GM23248 (cell line): ENCODE measurements around the gene BEST3. TPM values are rescaled to one million over a fixed set of nuclear protein-coding genes. Genes with fewer than 3 reads are reported as not detected.
"Not testable (repeated sequence)": the region's sequence is repeated elsewhere in the genome, so short reads cannot be mapped to it uniquely, and the experiment has no call there.

Experiments used
- DNase-seq: peaks from one replicate; pipeline ENCODE4 v3.0.0-alpha.2; 2015
- H2AFZ ChIP-seq: fragments of 200-600 bp; sonication (generic); 2 replicates; pipeline ENCODE4 v1.6.1; 2016; ENCODE audit warnings: antibody characterized with exemption
- H3F3A ChIP-seq: fragments of 200-600 bp; sonication (generic); 2 replicates; pipeline ENCODE4 v1.6.1; 2016; ENCODE audit warnings: mild to moderate bottlenecking, antibody characterized with exemption, mixed run types; ENCODE audit not compliant: insufficient read depth
- H3K27ac ChIP-seq: fragments of 200-600 bp; sonication (generic); 2 replicates; pipeline ENCODE4 v1.5.1; 2016; ENCODE audit warnings: mild to moderate bottlenecking
- H3K27me3 ChIP-seq: fragments of 200-600 bp; sonication (generic); replicated peaks from 2 replicates; pipeline ENCODE4 v1.6.1; 2016; ENCODE audit warnings: mild to moderate bottlenecking; ENCODE audit not compliant: insufficient read depth
- H3K36me3 ChIP-seq: fragments of 200-600 bp; sonication (generic); 2 replicates; pipeline ENCODE4 v1.6.1; 2016; ENCODE audit warnings: low read depth, mild to moderate bottlenecking
- H3K4me1 ChIP-seq: fragments of 200-600 bp; sonication (generic); 2 replicates; pipeline ENCODE4 v1.6.1; 2016; ENCODE audit warnings: mild to moderate bottlenecking; ENCODE audit not compliant: insufficient read depth
- H3K4me2 ChIP-seq: fragments of 200-600 bp; sonication (generic); one replicate; pipeline ENCODE4 v1.6.1; 2016; ENCODE audit warnings: mild to moderate bottlenecking; ENCODE audit not compliant: unreplicated experiment
- H3K4me3 ChIP-seq: fragments of 200-600 bp; sonication (generic); 2 replicates; pipeline ENCODE4 v1.5.1; 2016; ENCODE audit warnings: mild to moderate bottlenecking
- H3K79me2 ChIP-seq: fragments of 200-600 bp; sonication (generic); 2 replicates; pipeline ENCODE4 v1.6.1; 2016; ENCODE audit warnings: mild to moderate bottlenecking; ENCODE audit not compliant: insufficient read depth
- H3K9ac ChIP-seq: fragments of 200-600 bp; sonication (generic); 2 replicates; pipeline ENCODE4 v1.6.1; 2016; ENCODE audit warnings: mild to moderate bottlenecking
- H3K9me2 ChIP-seq: fragments of 200-600 bp; sonication (generic); 2 replicates; pipeline ENCODE4 v1.6.1; 2016; ENCODE audit warnings: mixed run types, mild to moderate bottlenecking, moderate library complexity; ENCODE audit not compliant: insufficient read depth
- H3K9me3 ChIP-seq: fragments of 200-600 bp; sonication (generic); one replicate; pipeline ENCODE4 v1.6.1; 2017; ENCODE audit warnings: low read depth
- H4K20me1 ChIP-seq: fragments of 200-600 bp; sonication (generic); 2 replicates; pipeline ENCODE4 v1.6.0; 2016; ENCODE audit not compliant: insufficient read depth
- EZH2 ChIP-seq: fragments of 200-600 bp; sonication (generic); IDR thresholded peaks from 2 replicates; pipeline ENCODE4 v1.6.1; 2018; ENCODE audit warnings: antibody characterized with exemption, mild to moderate bottlenecking; ENCODE audit not compliant: insufficient read depth, poor library complexity, severe bottlenecking
- EZH2phosphoT487 ChIP-seq: fragments of 200-600 bp; sonication (generic); IDR thresholded peaks from 2 replicates; pipeline ENCODE4 v1.6.1; 2018; ENCODE audit warnings: antibody characterized with exemption, moderate library complexity, mild to moderate bottlenecking, low read depth; ENCODE audit not compliant: insufficient read depth
- WGBS, 2 experiments: methylation state at CpG; one replicate each; pipeline ENCODE4 v1.1.6; 2015 to 2017; ENCODE audit warnings: low lambda C conversion rate in 2 of 2, low coverage in 1 of 2; ENCODE audit errors: missing lambda C conversion rate in 2 of 2; 5-methylcytosine and 5-hydroxymethylcytosine counted together
- in situ Hi-C: fragments of 300-500 bp; cut with MboI; formaldehyde crosslinking; loops from 2 replicates; pipeline ENCODE4 v1.15.0; 2020
- polyA plus RNA-seq: library from polyadenylated mRNA; unstranded; fragments of >200 nt; fragmentation: Nextera tagmentation; extraction: Ambion mirVana; gene quantifications from 2 replicates; pipeline ENCODE4 v1.2.1, GENCODE V29; 2016
- total RNA-seq: library from RNA; depleted of rRNA; stranded (reverse); fragments of >200 nt; shearing (Covaris generic); gene quantifications from 2 replicates; pipeline ENCODE4 v1.2.3, GENCODE V29; 2014; rRNA removed

Gene BEST3
- total and polyA plus RNA-seq, 2 experiments from 2014 or later: not detected

DNA sequence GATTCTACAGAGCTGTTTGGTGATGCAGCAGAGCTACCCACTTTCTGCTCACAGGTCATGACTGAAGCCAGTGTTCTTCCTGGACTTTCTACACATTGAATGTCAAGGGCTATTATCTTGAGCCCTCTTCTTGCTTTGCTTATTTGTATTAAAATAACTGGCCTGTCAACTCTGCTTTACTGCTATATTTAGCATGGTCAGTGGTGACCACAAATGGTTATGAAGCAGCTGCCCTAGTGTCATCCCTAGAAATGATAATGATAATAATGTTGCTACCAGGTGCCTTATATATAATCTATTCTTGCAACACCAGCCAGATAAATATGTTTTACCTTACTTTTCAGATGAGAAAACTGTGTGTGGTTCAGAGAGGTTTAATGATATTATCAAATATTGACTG is 85.8 kb downstream of the BEST3 start:
- peaks cover 10% of the 10 kb centered on the region for H3K27me3 ChIP-seq
- TF ChIP-seq EZH2: no peak
- TF ChIP-seq EZH2phosphoT487: no peak
- H4K20me1 ChIP-seq: no peaks in the 10 kb centered on the region
- no peak for DNase-seq
- H3K4me1 ChIP-seq: no peaks in the 10 kb centered on the region
- H3K4me3 ChIP-seq: no peak overlapping the region
- in situ Hi-C loops: no loop called here
- no peak overlapping the region for H3K9ac ChIP-seq
- H3K36me3 ChIP-seq: no peaks in the 10 kb centered on the region
- H3F3A ChIP-seq: no peaks in the 10 kb centered on the region
- no peak overlapping the region for H3K27ac ChIP-seq
- H3K4me2 ChIP-seq: no peak overlapping the region
- no peak overlapping the region for H2AFZ ChIP-seq
- no peaks in the 10 kb centered on the region for H3K9me2 ChIP-seq
- no peaks in the 10 kb centered on the region for H3K9me3 ChIP-seq
- no peaks in the 10 kb centered on the region for H3K79me2 ChIP-seq

DNA sequence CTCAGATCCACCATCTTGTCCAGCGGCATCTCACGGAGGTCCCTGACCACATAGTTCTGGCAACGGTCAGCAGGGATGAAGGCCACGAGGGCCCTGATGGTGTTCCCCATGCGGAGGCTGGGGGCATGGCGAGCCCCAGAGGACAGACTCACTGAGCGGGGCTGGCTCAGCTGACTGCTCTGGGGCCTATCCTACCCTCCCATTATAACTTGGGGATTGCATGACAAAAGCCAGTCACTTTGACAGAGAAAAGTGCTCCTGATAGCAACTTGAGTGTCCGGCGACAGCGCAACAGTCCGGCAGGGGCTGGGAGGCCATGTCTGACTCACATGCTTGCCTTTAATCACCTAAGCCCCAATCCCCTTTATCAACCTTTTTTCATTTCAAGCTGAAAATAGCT is 88.4 kb downstream of the BEST3 start, which contains the start of gene LRRC10:
TSS of gene LRRC10 (minus strand) at position 179 of the 400 bp plus-strand sequence. CDS start at position 110, 69 bp downstream.
- no peak within 1 kb of the TSS for H3K4me2 ChIP-seq
- no peak within 1 kb of the TSS for H3K4me3 ChIP-seq
- H3K9me3 ChIP-seq: no peaks in the 10 kb centered on the region
- no peak within 1 kb of the TSS for H3K9ac ChIP-seq
- WGBS, 2 experiments: 87 to 88% methylated on average over 11 of the region's 11 CpGs
- peaks cover 6% of the 10 kb centered on the region; the same call in 1 of the 2 replicates for H3F3A ChIP-seq
- H3K4me1 ChIP-seq: no peaks in the 10 kb centered on the region
- no peaks in the 10 kb centered on the region for H3K36me3 ChIP-seq
- in situ Hi-C loops: no loop called here
- H3K9me2 ChIP-seq: no peaks in the 10 kb centered on the region
- no peaks in the 10 kb centered on the region for H4K20me1 ChIP-seq
- TF ChIP-seq EZH2phosphoT487 (no peak), EZH2 (no peak)
- H3K79me2 ChIP-seq: no peaks in the 10 kb centered on the region
- no peak for DNase-seq
- peaks cover 4% of the 10 kb centered on the region for H3K27me3 ChIP-seq
- H2AFZ ChIP-seq: no peak within 1 kb of the TSS
- no peak within 1 kb of the TSS for H3K27ac ChIP-seq

DNA sequence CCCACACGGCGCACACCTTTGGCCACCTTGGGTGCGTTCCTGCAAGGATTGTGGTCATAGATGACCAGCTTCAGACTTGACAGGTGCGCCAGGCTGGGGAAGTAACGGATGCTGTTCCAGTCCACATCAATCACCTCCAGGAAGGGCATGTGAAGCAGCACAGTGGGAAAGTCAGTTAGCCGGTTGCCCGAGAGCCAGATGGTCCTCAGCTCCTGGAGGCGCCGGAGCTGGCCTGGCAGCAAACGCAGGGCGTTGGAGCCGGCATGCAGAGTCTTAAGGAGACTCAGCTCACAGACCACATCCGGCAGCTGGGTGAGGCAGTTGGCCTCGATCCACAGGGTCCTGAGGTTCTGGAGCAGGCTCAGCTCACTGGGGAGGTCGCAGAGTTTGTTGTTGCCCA is 89.0 kb downstream of the BEST3 start:
- in situ Hi-C loops: no loop called here
- WGBS, 2 experiments: 82 to 88% methylated on average over 15 of the region's 15 CpGs

DNA sequence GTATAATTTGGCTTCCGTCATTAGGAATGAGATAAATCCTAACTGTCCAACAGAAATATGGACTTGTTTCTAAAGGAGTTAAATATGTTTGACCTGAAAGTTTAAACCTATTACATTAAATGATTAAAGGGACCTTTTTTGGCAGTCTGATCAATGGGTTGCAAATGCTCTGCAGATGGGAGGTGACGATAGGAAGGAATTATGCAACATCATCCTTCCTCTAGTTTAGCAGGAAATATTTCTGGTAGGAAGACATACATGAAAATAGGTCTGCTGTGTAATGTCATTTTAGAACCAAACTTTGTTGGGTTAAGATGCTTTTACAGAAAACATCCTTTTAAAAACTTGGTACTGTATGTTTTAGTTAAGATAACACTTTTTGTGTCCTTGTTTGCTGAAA is 91.0 kb downstream of the BEST3 start:
- no peak overlapping the region for H2AFZ ChIP-seq
- no peaks in the 10 kb centered on the region for H3K9me3 ChIP-seq
- no peak for DNase-seq
- no peaks in the 10 kb centered on the region for H4K20me1 ChIP-seq
- H3K27me3 ChIP-seq: peaks cover 4% of the 10 kb centered on the region
- H3F3A ChIP-seq: peaks cover 6% of the 10 kb centered on the region; the same call in 1 of the 2 replicates
- no peak overlapping the region for H3K4me3 ChIP-seq
- H3K4me1 ChIP-seq: no peaks in the 10 kb centered on the region
- WGBS, 2 experiments: 72 to 78% methylated on average over 2 of the region's 2 CpGs
- H3K79me2 ChIP-seq: no peaks in the 10 kb centered on the region
- no peak overlapping the region for H3K9ac ChIP-seq
- H3K27ac ChIP-seq: no peak overlapping the region
- no peak overlapping the region for H3K4me2 ChIP-seq
- no peaks in the 10 kb centered on the region for H3K9me2 ChIP-seq
- no peak for TF ChIP-seq EZH2phosphoT487
- TF ChIP-seq EZH2: no peak
- H3K36me3 ChIP-seq: peaks cover 5% of the 10 kb centered on the region; the same call in 1 of the 2 replicates
- in situ Hi-C loops: no loop called here

More for the DNA sequence above, 89.0 kb downstream of the BEST3 start:
- no peaks in the 10 kb centered on the region for H4K20me1 ChIP-seq
- H3K27me3 ChIP-seq: peaks cover 4% of the 10 kb centered on the region
- no peaks in the 10 kb centered on the region for H3K9me3 ChIP-seq
- no peaks in the 10 kb centered on the region for H3K79me2 ChIP-seq
- TF ChIP-seq EZH2: no peak
- no peak for TF ChIP-seq EZH2phosphoT487
- no peak overlapping the region for H3K4me2 ChIP-seq
- no peak overlapping the region for H3K9ac ChIP-seq
- no peaks in the 10 kb centered on the region for H3K36me3 ChIP-seq
- peaks cover 6% of the 10 kb centered on the region; the same call in 1 of the 2 replicates for H3F3A ChIP-seq
- H3K27ac ChIP-seq: no peak overlapping the region
- H3K4me1 ChIP-seq: no peaks in the 10 kb centered on the region
- no peaks in the 10 kb centered on the region for H3K9me2 ChIP-seq
- no peak overlapping the region for H2AFZ ChIP-seq
- H3K4me3 ChIP-seq: no peak overlapping the region
- no peak for DNase-seq

DNA sequence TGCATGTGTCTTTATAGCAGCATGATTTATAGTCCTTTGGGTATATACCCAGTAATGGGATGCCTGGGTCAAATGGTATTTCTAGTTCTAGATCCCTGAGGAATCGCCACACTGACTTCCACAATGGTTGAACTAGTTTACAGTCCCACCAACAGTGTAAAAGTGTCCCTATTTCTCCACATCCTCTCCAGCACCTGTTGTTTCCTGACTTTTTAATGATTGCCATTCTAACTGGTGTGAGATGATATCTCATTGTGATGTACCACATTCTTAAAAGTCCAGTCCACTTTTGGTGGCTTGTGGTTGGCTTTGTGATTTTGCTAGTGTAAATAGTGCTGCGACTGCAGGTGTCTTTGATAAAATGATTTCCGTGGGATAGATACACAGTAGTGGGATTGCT is 94.8 kb downstream of the BEST3 start:
- WGBS, 2 experiments: 80 to 81% methylated on average over 2 to 3 of the region's 3 CpGs
- not testable (repeated sequence) for H2AFZ ChIP-seq

More for the DNA sequence above, 94.8 kb downstream of the BEST3 start:
- H3K9me3 ChIP-seq, H3K27me3 ChIP-seq, DNase-seq, H3K79me2 ChIP-seq, H3K9ac ChIP-seq, H3K4me2 ChIP-seq, H3K27ac ChIP-seq, in situ Hi-C loops, H3K4me3 ChIP-seq, H3K4me1 ChIP-seq, H4K20me1 ChIP-seq, H3K9me2 ChIP-seq: not testable (repeated sequence)
- H3F3A ChIP-seq: peaks cover 28% of the 10 kb centered on the region
- peaks cover 42% of the 10 kb centered on the region for H3K36me3 ChIP-seq

Other genes starting within 250 kb of the BEST3 start
- 41.2 and 79.5 TPM in 2 replicates for gene FRS2, start 228.9 kb downstream of the BEST3 start, total RNA-seq
- gene FRS2, start 228.9 kb downstream of the BEST3 start, polyA plus RNA-seq: 21.7 and 25.5 TPM in 2 replicates
- gene CCT2, start 113.8 kb downstream of the BEST3 start, total RNA-seq: 171 and 176 TPM in 2 replicates
- 157 and 158 TPM in 2 replicates for gene CCT2, start 113.8 kb downstream of the BEST3 start, polyA plus RNA-seq
- not detected in 2 replicates for gene LRRC10, start 88.4 kb downstream of the BEST3 start, total RNA-seq
- not detected in 2 replicates for gene LRRC10, start 88.4 kb downstream of the BEST3 start, polyA plus RNA-seq
- gene RAB3IP, start 39.6 kb upstream of the BEST3 start, total RNA-seq: 2.5 and 3.4 TPM in 2 replicates
- 1.2 and 3.6 TPM in 2 replicates for gene RAB3IP, start 39.6 kb upstream of the BEST3 start, polyA plus RNA-seq
- not detected in 2 replicates for gene MYRFL, start 125.9 kb upstream of the BEST3 start, total RNA-seq
- not detected in 2 replicates for gene MYRFL, start 125.9 kb upstream of the BEST3 start, polyA plus RNA-seq